Panc1 (cell line): ENCODE measurements around the gene TRIP10.

Source experiments
- POLR2AphosphoS5 ChIP-seq: IDR thresholded peaks from 2 replicates; pipeline ENCODE4 v1.6.1; 2012; ENCODE audit warnings: mild to moderate bottlenecking, low read depth, low read length, moderate library complexity
- SIN3A ChIP-seq: IDR thresholded peaks from 2 replicates; pipeline ENCODE4 v1.6.1; 2012; ENCODE audit warnings: low read depth, mild to moderate bottlenecking, low read length, moderate library complexity, borderline replicate concordance; ENCODE audit not compliant: insufficient read depth
- TF ChIP-seq, protein P1 (sequence below): fragments of 450-650 bp; IDR thresholded peaks from 2 replicates; pipeline ENCODE4 v1.5.1; 2017; ENCODE audit warnings: mild to moderate bottlenecking
- TF ChIP-seq, protein P2 (sequence below), 2 experiments: IDR thresholded peaks; 2 replicates each; pipeline ENCODE4 v1.6.1; 2011 to 2012; ENCODE audit warnings: low read depth in 2 of 2, control low read depth in 1 of 2, low read length in 1 of 2, mild to moderate bottlenecking in 1 of 2, moderate library complexity in 1 of 2; ENCODE audit not compliant: insufficient read depth in 1 of 2

DNA sequence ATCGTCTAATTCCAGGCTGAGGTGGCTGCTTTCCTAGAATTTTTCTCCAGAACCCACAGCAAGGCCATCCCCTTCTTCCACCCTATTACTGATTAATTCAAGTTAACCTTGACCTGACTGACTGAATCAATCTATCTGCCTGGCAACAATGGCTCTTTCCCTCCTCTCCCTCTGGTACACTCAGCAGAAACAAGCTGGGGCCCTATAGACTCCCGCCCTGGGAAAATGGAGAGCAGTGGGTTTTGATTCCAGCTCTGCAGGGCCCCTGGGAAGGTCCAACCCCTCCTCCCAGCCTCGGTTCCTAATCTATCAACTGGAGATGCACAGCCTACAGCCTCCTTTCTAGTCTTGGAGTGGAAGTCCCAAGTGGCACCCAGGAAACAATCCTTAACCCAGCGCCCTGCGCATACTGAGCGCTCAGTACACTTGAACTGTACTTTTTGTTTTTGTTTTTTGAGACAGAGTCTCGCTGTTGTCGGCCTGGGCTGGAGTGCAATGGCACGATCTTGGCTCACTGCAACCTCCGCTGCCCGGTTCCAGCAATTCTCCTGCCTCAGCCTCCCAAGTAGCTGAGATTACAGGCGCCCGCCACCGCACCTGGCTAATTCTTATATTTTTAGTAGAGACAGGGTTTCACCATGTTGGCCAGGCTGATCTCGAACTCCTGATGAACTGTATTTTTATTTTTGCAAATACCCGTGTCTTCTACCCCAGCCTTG is 13.8 kb upstream of the TRIP10 start:
- TF ChIP-seq POLR2AphosphoS5 (no peak), SIN3A (no peak)
- TF ChIP-seq, protein P1, sequence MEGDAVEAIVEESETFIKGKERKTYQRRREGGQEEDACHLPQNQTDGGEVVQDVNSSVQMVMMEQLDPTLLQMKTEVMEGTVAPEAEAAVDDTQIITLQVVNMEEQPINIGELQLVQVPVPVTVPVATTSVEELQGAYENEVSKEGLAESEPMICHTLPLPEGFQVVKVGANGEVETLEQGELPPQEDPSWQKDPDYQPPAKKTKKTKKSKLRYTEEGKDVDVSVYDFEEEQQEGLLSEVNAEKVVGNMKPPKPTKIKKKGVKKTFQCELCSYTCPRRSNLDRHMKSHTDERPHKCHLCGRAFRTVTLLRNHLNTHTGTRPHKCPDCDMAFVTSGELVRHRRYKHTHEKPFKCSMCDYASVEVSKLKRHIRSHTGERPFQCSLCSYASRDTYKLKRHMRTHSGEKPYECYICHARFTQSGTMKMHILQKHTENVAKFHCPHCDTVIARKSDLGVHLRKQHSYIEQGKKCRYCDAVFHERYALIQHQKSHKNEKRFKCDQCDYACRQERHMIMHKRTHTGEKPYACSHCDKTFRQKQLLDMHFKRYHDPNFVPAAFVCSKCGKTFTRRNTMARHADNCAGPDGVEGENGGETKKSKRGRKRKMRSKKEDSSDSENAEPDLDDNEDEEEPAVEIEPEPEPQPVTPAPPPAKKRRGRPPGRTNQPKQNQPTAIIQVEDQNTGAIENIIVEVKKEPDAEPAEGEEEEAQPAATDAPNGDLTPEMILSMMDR: no peak
- TF ChIP-seq, protein P2, sequence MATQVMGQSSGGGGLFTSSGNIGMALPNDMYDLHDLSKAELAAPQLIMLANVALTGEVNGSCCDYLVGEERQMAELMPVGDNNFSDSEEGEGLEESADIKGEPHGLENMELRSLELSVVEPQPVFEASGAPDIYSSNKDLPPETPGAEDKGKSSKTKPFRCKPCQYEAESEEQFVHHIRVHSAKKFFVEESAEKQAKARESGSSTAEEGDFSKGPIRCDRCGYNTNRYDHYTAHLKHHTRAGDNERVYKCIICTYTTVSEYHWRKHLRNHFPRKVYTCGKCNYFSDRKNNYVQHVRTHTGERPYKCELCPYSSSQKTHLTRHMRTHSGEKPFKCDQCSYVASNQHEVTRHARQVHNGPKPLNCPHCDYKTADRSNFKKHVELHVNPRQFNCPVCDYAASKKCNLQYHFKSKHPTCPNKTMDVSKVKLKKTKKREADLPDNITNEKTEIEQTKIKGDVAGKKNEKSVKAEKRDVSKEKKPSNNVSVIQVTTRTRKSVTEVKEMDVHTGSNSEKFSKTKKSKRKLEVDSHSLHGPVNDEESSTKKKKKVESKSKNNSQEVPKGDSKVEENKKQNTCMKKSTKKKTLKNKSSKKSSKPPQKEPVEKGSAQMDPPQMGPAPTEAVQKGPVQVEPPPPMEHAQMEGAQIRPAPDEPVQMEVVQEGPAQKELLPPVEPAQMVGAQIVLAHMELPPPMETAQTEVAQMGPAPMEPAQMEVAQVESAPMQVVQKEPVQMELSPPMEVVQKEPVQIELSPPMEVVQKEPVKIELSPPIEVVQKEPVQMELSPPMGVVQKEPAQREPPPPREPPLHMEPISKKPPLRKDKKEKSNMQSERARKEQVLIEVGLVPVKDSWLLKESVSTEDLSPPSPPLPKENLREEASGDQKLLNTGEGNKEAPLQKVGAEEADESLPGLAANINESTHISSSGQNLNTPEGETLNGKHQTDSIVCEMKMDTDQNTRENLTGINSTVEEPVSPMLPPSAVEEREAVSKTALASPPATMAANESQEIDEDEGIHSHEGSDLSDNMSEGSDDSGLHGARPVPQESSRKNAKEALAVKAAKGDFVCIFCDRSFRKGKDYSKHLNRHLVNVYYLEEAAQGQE (IDR thresholded peaks at IDR 0.05; ENCODE audit: insufficient read depth in 1 of 2, low read depth in 2 of 2, low read length in 1 of 2): no peak
